ENCODE measurements around the gene MDH1.
"Not testable (repeated sequence)": the region's sequence is repeated elsewhere in the genome, so short reads cannot be mapped to it uniquely, and the experiment has no call there.

The MDH1 gene

DNA sequence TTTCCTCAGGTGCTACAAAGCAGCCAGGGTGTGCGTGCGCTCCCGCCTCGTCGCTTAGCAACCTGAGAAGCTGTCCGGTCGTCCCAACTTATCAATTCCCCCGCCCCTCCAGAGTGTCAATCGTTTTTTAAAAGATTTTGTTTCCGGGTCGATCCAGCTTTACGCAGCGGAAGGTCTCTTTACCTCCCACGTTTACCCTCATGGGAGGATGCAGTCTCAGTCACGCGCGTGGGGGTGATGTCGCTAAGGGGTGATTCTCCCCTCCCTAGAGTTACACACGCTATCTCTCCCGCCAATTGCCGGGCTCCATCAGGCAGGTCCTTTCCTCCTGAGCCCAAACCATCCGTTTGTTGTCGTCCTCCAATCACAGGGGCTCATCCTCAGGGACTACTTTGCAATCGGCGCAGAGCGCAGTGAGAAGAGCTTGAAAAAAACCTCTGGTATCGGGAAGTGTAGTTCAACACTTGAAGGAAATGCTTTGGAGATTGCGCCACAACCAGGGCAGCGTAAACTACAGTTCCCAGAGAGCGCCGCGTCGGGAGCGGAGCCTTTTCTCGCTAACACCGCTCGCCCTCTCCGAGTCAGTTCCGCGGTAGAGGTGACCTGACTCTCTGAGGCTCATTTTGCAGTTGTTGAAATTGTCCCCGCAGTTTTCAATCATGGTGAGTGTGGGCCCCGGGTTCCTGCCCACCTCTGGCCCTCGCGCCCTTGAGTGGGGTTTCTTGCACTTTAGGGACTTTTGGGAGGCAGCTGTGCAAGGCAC lies at the start of gene MDH1, which contains the start of gene WDPCP:
TSS of gene MDH1 (plus strand) at position 579 of the 763 bp plus-strand sequence. CDS start at position 660, 81 bp downstream.
TSS of gene WDPCP (minus strand) at position 93 of the 763 bp plus-strand sequence. CDS start 206 bp downstream, outside the sequence.
- DNase-seq, result peak; percentile 99

DNA sequence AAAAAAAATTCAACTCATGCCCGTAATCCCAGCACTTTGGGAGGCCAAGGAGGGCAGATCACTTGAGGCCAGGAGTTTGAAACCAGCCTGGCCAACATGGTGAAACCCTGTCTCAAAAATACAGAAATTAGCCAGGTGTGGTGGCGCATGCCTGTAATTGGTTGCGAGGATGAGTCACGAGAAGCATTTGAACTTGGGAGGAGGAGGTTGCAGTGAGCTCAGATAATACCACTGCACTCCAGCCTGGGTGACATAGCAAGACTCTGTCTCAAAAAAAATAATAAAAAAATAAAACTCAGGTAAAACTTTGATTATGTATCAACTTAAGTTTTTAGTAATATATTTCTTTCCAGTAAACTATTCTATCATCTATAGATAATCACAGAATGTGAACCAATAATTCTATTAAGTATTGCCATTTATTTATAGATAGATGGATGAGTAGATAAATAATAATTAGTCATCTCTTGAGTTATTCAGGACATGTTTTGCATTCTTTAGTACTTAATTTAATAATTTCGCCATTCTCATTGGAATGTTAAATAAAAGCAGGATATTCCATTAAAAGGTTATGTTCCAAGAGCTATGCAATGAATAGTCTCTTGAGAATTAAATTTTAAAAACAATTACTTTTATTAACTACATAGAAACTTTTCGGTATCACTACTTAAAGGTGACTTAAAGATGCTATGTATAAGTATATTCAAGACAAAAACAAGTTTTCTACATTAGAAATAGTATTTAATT lies 49.2 kb upstream of the MDH1 start:
- DNase-seq, result no peak

- no peak for DNase-seq
These were observed 44.6 kb upstream of the MDH1 start for GRCh38 chr2:63544017-63544627.

DNA sequence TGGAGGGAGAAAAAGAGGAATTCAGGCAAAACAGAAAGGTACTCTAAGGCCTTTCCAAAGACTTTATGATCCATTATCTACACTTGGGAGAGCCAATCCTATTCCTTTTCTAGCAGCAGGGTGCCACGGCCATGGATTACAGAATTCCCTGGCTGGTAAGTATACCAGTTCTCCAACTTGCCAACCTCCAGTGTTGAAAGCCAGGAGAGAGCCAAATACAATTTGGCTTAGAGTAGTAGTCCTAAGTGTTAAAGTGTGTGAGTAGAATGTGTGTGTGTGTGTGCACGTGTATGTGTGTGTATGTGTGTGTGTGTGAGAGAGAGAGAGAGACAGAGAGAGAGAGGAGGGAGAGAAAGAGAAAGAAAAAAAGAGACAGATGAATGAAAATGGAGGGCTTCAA lies 43.7 kb upstream of the MDH1 start:
- DNase-seq, result no peak

GRCh38 chr2:63553049-63553448 lies 35.7 kb upstream of the MDH1 start:
- DNase-seq, result no peak

- no peak for DNase-seq
These were observed 33.5 kb upstream of the MDH1 start for GRCh38 chr2:63555299-63555698.

- no peak for DNase-seq
These were observed 32.8 kb upstream of the MDH1 start for GRCh38 chr2:63555931-63556330.

DNA sequence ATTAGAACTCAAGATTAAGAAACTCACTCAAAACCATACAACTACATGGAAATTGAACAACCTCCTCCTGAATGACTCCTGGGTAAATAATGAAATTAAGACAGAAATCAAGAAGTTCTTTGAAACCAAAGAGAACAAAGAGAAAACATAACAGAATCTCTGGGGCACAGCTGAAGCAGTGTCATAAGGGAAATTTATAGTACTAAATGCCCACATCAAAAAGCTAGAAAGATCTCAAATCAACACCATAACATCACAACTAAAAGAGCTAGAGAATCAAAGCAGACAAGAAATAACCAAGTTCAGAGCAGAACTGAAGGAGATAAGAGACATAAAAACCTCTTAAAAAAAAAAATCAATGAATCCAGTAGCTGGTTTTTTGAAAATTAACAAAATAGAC lies 30.9 kb upstream of the MDH1 start:
- not testable (repeated sequence) for DNase-seq

GRCh38 chr2:63558922-63559321 lies 29.8 kb upstream of the MDH1 start:
- not testable (repeated sequence) for DNase-seq

DNA sequence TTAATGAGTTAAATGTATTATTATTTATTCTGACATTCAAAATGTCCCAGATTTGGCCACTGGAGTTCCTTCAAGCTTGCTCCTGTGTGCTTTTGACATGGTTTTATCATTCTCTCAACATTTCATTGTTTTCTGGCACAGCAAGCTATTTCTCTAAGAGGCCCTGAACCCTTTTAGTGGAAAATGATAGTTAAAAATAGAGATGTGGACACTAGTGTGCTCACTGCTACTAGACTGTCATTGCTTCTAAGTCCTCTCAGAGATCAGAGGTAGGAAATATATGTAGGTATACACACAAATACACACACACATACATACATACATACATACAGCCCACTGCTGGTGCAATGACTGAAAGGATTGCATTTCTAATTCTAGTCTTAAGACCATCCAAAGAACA lies 26.0 kb upstream of the MDH1 start:
- DNase-seq, result no peak

- no peak for DNase-seq
These were observed 19.0 kb upstream of the MDH1 start for GRCh38 chr2:63569740-63570139.

DNA sequence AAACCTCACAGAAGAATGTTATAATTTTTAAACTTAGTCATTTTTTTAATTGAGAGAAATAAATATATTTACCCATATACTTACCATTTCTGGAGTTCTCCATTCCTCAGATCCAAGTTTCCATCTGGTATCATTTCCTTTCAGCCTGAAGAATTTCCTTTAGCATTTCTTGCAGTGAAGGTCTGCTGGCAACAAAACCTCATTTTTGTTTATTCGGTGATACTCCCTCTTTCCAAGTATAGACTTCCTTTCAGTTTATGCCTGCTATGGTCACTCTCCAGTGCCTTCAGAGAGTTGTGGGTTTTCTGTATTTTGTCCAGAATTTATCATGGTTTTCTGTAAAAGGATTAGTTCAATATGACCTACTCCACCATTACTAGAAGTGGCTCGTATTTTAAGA lies 17.5 kb upstream of the MDH1 start:
- DNase-seq, result no peak

DNA sequence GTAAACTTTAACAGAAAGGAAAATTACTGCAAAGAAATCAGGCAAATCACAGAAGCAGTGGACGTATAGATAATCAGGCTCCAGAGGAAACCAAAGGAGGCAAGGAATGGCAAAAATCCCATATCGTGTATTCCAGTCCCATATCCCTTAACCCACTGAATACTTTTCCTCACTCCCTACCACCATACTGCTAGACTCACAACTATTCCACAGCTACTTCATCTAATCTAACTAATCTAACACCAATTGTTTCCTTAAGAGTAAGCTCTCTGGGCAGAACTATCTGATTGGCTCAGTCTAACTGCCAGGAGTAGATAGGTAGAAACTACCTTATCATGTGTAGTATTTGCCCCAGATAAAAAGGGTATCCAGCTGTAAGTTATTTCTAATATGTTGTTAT lies 16.8 kb upstream of the MDH1 start:
- no peak for DNase-seq

DNA sequence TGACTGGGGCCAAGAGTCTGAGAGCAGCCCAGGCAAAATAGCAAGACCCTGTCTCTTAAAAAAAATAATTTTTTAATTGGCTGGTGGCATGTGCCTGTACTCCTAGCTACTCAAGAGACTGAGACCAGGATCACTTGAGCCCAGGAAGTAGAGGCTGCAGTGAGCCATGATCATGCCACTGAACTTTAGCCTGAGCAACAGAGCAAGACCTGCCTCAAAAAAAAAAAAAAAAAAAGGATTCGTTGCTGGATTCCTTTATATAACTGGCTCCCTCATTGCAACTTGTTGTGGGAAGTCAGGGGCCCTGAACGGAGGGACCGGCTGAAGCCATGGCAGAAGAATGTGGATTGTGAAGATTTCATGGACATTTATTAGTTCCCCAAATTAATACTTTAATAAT lies 15.7 kb upstream of the MDH1 start:
- DNase-seq, result not testable (repeated sequence)

GRCh38 chr2:63573726-63574345 lies 14.9 kb upstream of the MDH1 start:
- not testable (repeated sequence) for DNase-seq

- DNase-seq, result no peak
These were observed 12.2 kb upstream of the MDH1 start for GRCh38 chr2:63576546-63576945.

DNA sequence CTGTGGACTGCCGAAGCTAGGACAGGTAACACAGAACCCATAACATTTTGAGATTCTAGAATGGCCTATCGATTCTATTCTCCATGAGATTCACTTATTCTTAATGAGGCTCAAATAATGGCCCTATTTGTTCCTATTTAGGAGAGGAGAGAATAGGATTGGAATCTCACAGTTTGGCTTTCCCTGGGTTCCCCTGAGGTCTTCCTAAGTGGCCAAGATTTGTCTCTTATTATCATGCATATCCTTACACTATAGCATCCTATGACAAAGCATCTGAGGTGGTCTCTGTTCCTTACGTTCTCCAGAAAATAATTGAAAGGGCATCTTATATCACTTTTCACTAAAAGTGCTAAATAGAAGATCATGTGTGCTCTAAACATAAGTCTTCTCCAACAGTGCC lies 10.0 kb upstream of the MDH1 start:
- no peak for DNase-seq

- no peak for DNase-seq
These were observed 8.0 kb upstream of the MDH1 start for GRCh38 chr2:63580651-63581297.

GRCh38 chr2:63581298-63581961 lies 7.3 kb upstream of the MDH1 start:
- DNase-seq, result no peak

DNA sequence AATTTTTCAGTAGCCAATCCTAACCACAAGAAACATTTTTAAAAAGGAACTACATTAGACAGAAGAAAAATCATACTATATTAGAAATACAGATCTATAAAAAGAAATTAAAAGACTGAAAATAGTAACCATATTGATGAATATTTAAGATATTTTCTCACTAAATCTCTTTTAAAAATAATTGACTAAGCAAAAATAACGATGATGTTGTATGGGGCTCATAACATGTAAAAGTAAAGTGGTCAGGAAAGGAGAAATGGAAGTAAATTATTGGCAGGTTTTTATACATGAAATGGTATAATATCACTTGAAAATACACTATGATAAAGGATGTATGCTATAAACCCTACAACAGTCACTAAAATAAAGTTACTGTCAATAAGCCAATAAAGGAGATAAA lies 5.9 kb upstream of the MDH1 start:
- DNase-seq, result no peak

GRCh38 chr2:63587814-63588384 lies 864 bp upstream of the MDH1 start:
- peak; percentile 17 for DNase-seq

Data from DMS153 (cell line).